K562 (cell line): ENCODE data around the gene MARCHF7. TPM values are rescaled to one million over a fixed set of nuclear protein-coding genes. Genes with fewer than 3 reads are reported as not detected.

Source experiments
- ATAC-seq: fragments of 200-7000 bp; cut with Tn5 transposase; 3 replicates; pipeline ENCODE4 v1.9.1; 2020; ENCODE audit warnings: moderate library complexity
- BruUV-seq: library from RNA; stranded (reverse); fragments of 400-500 nt; replicated peaks from 2 replicates; lab custom pipeline; 2021; lab: Mats Ljungman, UMichigan
- CTCF ChIA-PET: fragments of 300-600 bp; formaldehyde crosslinking; extraction: SDS; loops from one replicate; lab custom pipeline; 2021; ENCODE audit warnings: low intra/inter-chr PET ratio; lab: Yijun Ruan, JAX
- POLR2A ChIA-PET: fragments of 300-600, 350-650 bp; sonication (Branson Sonifier 250); formaldehyde crosslinking; extraction: SDS; loops from one replicate; lab custom pipeline; 2021; ENCODE audit warnings: antibody characterized with exemption, inconsistent platforms; lab: Yijun Ruan, JAX
- DNase-seq, 4 experiments: peaks; one replicate each; pipeline versions ENCODE4 v3.0.0 to v3.0.0-alpha.2; 2011 to 2018; ENCODE audit warnings: low spot score in 3 of 4, mixed read lengths in 3 of 4; ENCODE audit errors: extremely low read depth in 1 of 4
- FAIRE-seq: peaks from 2 replicates; lab custom pipeline; 2011; peaks lifted over from hg19 to GRCh38; lab: Jason Lieb, UNC
- H2AFZ ChIP-seq: 2 replicates; pipeline ENCODE4 v1.6.0; 2011; ENCODE audit warnings: low read depth, low read length, control low read depth, inconsistent platforms
- H3K27ac ChIP-seq: fragments of 200-600 bp; 3 replicates; pipeline ENCODE4 v1.8.0; 2011; ENCODE audit warnings: low read depth, mild to moderate bottlenecking, control low read depth, inconsistent platforms, low read length, moderate library complexity, mixed read lengths; ENCODE audit errors: extremely low read depth
- H3K27me3 ChIP-seq, 2 experiments: fragments of 300-600 bp in 1 of 2; 2 replicates in 1 of 2; 3 replicates in 1 of 2; pipeline versions ENCODE4 v1.6.0 to v1.8.0; 2011; ENCODE audit warnings: inconsistent platforms in 2 of 2, low read length in 2 of 2, mild to moderate bottlenecking in 1 of 2, mixed read lengths in 1 of 2, moderate library complexity in 1 of 2; ENCODE audit not compliant: control insufficient read depth in 2 of 2, insufficient read depth in 2 of 2
- H3K36me3 ChIP-seq: fragments of 300-600 bp; 3 replicates; pipeline ENCODE4 v1.8.0; 2011; ENCODE audit warnings: mild to moderate bottlenecking, low read length, inconsistent platforms; ENCODE audit not compliant: control insufficient read depth, insufficient read depth
- H3K4me1 ChIP-seq, 2 experiments: fragments of 200-600 bp in 1 of 2; replicated peaks in 1 of 2; 2 replicates in 1 of 2; 3 replicates in 1 of 2; pipeline versions ENCODE4 v1.5.1 to v1.8.0; 2011; ENCODE audit warnings: inconsistent platforms in 2 of 2, low read length in 2 of 2, mild to moderate bottlenecking in 1 of 2, mixed read lengths in 1 of 2, moderate library complexity in 1 of 2; ENCODE audit not compliant: control insufficient read depth in 2 of 2, insufficient read depth in 2 of 2
- H3K4me2 ChIP-seq: 2 replicates; pipeline ENCODE4 v1.6.1; 2011; ENCODE audit warnings: low read length, control low read depth, inconsistent platforms, mixed read lengths; ENCODE audit not compliant: insufficient read depth
- H3K4me3 ChIP-seq: fragments of 200-600 bp; sonication (generic), shearing (Covaris generic); 2 replicates; pipeline ENCODE4 v1.5.1; 2016; ENCODE audit warnings: control low read depth, inconsistent platforms
- H3K79me2 ChIP-seq: fragments of 200-600 bp; 3 replicates; pipeline ENCODE4 v1.8.0; 2011; ENCODE audit warnings: low read length, inconsistent platforms; ENCODE audit not compliant: control insufficient read depth, insufficient read depth
- H3K9ac ChIP-seq, 2 experiments: 2 replicates each; pipeline versions ENCODE4 v1.6.0 to v1.6.1; 2011; ENCODE audit warnings: low read depth in 2 of 2, low read length in 2 of 2, control low read depth in 1 of 2, inconsistent platforms in 1 of 2, mild to moderate bottlenecking in 1 of 2, mixed read lengths in 1 of 2; ENCODE audit not compliant: insufficient read depth in 1 of 2
- H3K9me1 ChIP-seq: one replicate; pipeline ENCODE4 v1.6.0; 2011; ENCODE audit warnings: inconsistent platforms, mild to moderate bottlenecking, low read length, moderate library complexity; ENCODE audit not compliant: control insufficient read depth, insufficient read depth
- H3K9me3 ChIP-seq: replicated peaks from 2 replicates; pipeline ENCODE4 v1.5.1; 2011; ENCODE audit warnings: low read depth, low read length, inconsistent platforms; ENCODE audit not compliant: control insufficient read depth, insufficient read depth
- H4K20me1 ChIP-seq: replicated peaks from 2 replicates; pipeline ENCODE4 v1.6.1; 2011; ENCODE audit warnings: low read length, inconsistent platforms, mixed read lengths; ENCODE audit not compliant: control insufficient read depth, insufficient read depth
- CREBBP ChIP-seq: IDR thresholded peaks from one replicate; pipeline ENCODE4 v1.6.1; 2012; ENCODE audit warnings: low read depth, mild to moderate bottlenecking, control low read depth, inconsistent platforms, low read length
- DDX20 ChIP-seq: fragments of 450-650 bp; IDR thresholded peaks from 2 replicates; pipeline ENCODE4 v1.6.1; 2016; ENCODE audit warnings: missing genetic modification characterization, low read depth, mild to moderate bottlenecking, missing compliant biosample characterization, moderate library complexity
- GTF2E2 ChIP-seq: fragments of 200-800 bp; sonication (Bioruptor generic); IDR thresholded peaks from 2 replicates; pipeline ENCODE4 v1.6.1; 2016; ENCODE audit warnings: missing genetic modification characterization, missing compliant biosample characterization
- HINFP ChIP-seq: fragments of 450-650 bp; conservative IDR thresholded peaks from 2 replicates; pipeline ENCODE4 v1.6.1; 2016; ENCODE audit warnings: missing genetic modification characterization, low read depth, mild to moderate bottlenecking, control low read depth, missing compliant biosample characterization
- HNRNPH1 ChIP-seq: fragments of 200-400 bp; formaldehyde crosslinking; optimal IDR thresholded peaks from 2 replicates; pipeline ENCODE3; 2017; ENCODE audit warnings: low read depth, mild to moderate bottlenecking, low read length, moderate library complexity
- IFI16 ChIP-seq: fragments of 250-450 bp; sonication (Bioruptor Pico); IDR thresholded peaks from 2 replicates; pipeline ENCODE4 v2.1.2; 2022; ENCODE audit warnings: mild to moderate bottlenecking, inconsistent platforms
- MBD2 ChIP-seq: sonication (generic); IDR thresholded peaks from 2 replicates; pipeline ENCODE4 v1.6.1; 2016; ENCODE audit warnings: low read depth, borderline replicate concordance
- NCOR1 ChIP-seq: fragments of 450-650 bp; IDR thresholded peaks from 2 replicates; pipeline ENCODE4 v1.6.1; 2016; ENCODE audit warnings: mild to moderate bottlenecking, moderate library complexity
- NFRKB ChIP-seq: fragments of 450-650 bp; IDR thresholded peaks from 2 replicates; pipeline ENCODE4 v1.6.1; 2016; ENCODE audit warnings: low read depth
- POLR2G ChIP-seq: fragments of 200-400 bp; formaldehyde crosslinking; IDR thresholded peaks from 2 replicates; pipeline ENCODE4 v1.6.1; 2017; ENCODE audit warnings: low read depth, mild to moderate bottlenecking, antibody characterized with exemption, low read length, moderate library complexity
- RFX5 ChIP-seq: IDR thresholded peaks from 2 replicates; pipeline ENCODE4 v1.6.1; 2011; ENCODE audit warnings: low read depth, mild to moderate bottlenecking, improper control_type of control experiment, low read length
- SPI1 ChIP-seq: IDR thresholded peaks from 2 replicates; pipeline ENCODE4 v1.6.1; 2011; ENCODE audit warnings: low read depth, low read length, control low read depth, borderline replicate concordance
- TFAM ChIP-seq: fragments of 250-450 bp; sonication (Bioruptor Pico); conservative IDR thresholded peaks from 2 replicates; pipeline ENCODE4 v1.5.0; 2021; ENCODE audit warnings: mild to moderate bottlenecking, moderate library complexity
- ZBTB5 ChIP-seq: fragments of 450-650 bp; IDR thresholded peaks from 2 replicates; pipeline ENCODE4 v1.6.1; 2017; ENCODE audit warnings: antibody characterized with exemption
- ZFP30 ChIP-seq: fragments of 250-450 bp; sonication (Bioruptor Pico); IDR thresholded peaks from 2 replicates; pipeline ENCODE4 v1.8.0; 2022; ENCODE audit warnings: moderate library complexity, mild to moderate bottlenecking, inconsistent platforms, borderline replicate concordance
- ZNF512 ChIP-seq: IDR thresholded peaks from 2 replicates; pipeline ENCODE4 v1.6.1; 2016; ENCODE audit warnings: missing genetic modification characterization, missing compliant biosample characterization
- WGBS: fragments of 100-300 bp; shearing (Covaris generic); methylation state at CpG from one replicate; pipeline ENCODE4 v1.1.6; 2016; ENCODE audit warnings: low coverage, mixed read lengths; ENCODE audit not compliant: insufficient coverage; ENCODE audit errors: missing lambda C conversion rate; 5-methylcytosine and 5-hydroxymethylcytosine counted together
- in situ Hi-C: fragments of 300-500 bp; cut with MboI; formaldehyde crosslinking; loops from 4 replicates; pipeline ENCODE4 v1.15.0; 2018; ENCODE audit warnings: inconsistent platforms, mixed read lengths
- intact Hi-C: fragments of 100-400 bp; cut with micrococcal nuclease; formaldehyde crosslinking; loops from 2 replicates; pipeline ENCODE4 v1.14.2; 2022
- polyA plus RNA-seq, 8 experiments: library from polyadenylated mRNA; depleted of rRNA in 4 of 8; stranded (reverse) in 5 of 8; unstranded in 3 of 8; fragments of >200 nt; fragmentation: Nextera tagmentation in 2 of 8; fragmentation: Illumina TruSeq in 1 of 8; extraction: Ambion mirVana in 2 of 8; extraction: Trizol in 1 of 8; gene quantifications; 2 replicates each; pipeline versions ENCODE4 v1.2.1 to v1.2.3, GENCODE V29; 2011 to 2014; ENCODE audit warnings: inconsistent platforms in 1 of 8, missing spikeins in 1 of 8
- total RNA-seq, 7 experiments: library from RNA; depleted of rRNA in 6 of 7; stranded (reverse); fragments of >200 nt in 6 of 7; fragmentation: Illumina TruSeq in 2 of 7; extraction: Trizol in 2 of 7; gene quantifications; 2 replicates each; pipeline versions ENCODE4 v1.2.1 to v1.2.3, GENCODE V29; 2011 to 2021; ENCODE audit warnings: low replicate concordance in 1 of 7

MARCHF7 gene
- total and polyA plus RNA-seq, 9 of the 15 experiments (the other 6 are each of a cell fraction or from before 2014, with no cell fraction given): 58.2 to 137 (median 86.7) TPM

GRCh38 chr2:159738509-159739390 is 26.4 kb downstream of the MARCHF7 start:
- DNase-seq: peak in 3 of 4 experiments; percentile 28 to 48 (median 38)
- CTCF ChIA-PET: no interaction called here
- peaks cover 96% of the 10 kb centered on the region for H3K36me3 ChIP-seq
- WGBS: 95% methylated on average over 14 of the region's 15 CpGs
- ATAC-seq: peak; percentile 72
- POLR2A ChIA-PET: interaction anchor here (0.6 to 1.9 kb wide), 6 partner anchors 8 to 552 kb away, joined by 3 to 10 read pairs (median 5); no protein-coding TSS in a partner anchor
- no peaks in the 10 kb centered on the region; the same call in 1 of the 2 replicates for H4K20me1 ChIP-seq
- H3K4me2 ChIP-seq: no peak overlapping the region
- no peak overlapping the region for H3K27ac ChIP-seq
- no TSS peak for BruUV-seq
- peak; percentile 15 for FAIRE-seq
- H2AFZ ChIP-seq: no peak overlapping the region
- H3K4me3 ChIP-seq: no peak overlapping the region
- no peaks in the 10 kb centered on the region for H3K27me3 ChIP-seq
- peaks cover 98% of the 10 kb centered on the region for H3K79me2 ChIP-seq
- H3K9ac ChIP-seq: no peak overlapping the region; a peak in 1 of 4 replicates
- in situ Hi-C loops: no loop called here
- no peaks in the 10 kb centered on the region for H3K9me3 ChIP-seq
- H3K9me1 ChIP-seq: no peaks in the 10 kb centered on the region
- intact Hi-C loops: no loop called here
- peaks cover 0 to 9% of the 10 kb centered on the region in 2 experiments; a peak in 2 of 5 replicates for H3K4me1 ChIP-seq
- no peak for TF ChIP-seq NFRKB
- peak; percentile 95 for TF ChIP-seq SPI1
- TF ChIP-seq NCOR1: no peak
- no peak for TF ChIP-seq TFAM (CRISPR knock-in tag)
- no peak for TF ChIP-seq ZBTB5
- peak; percentile 65; the same call in 1 of the 2 replicates for TF ChIP-seq HINFP (tag)
- no peak for TF ChIP-seq ZFP30 (CRISPR knock-in tag)
- TF ChIP-seq RFX5: no peak
- no peak for TF ChIP-seq MBD2
- TF ChIP-seq DDX20 (tag): no peak
- TF ChIP-seq CREBBP: no peak
- TF ChIP-seq POLR2G: peak; percentile 71
- no peak for TF ChIP-seq ZNF512 (tag)
- no peak for TF ChIP-seq IFI16 (CRISPR knock-in tag)
- no peak for TF ChIP-seq GTF2E2 (tag)
- no peak for TF ChIP-seq HNRNPH1
